Smooth muscle cell (in vitro differentiated cells): ENCODE data around the gene MLPH. TPM values are rescaled to one million over a fixed set of nuclear protein-coding genes. Genes with fewer than 3 reads are reported as not detected.

Experiments used
- DNase-seq: peaks from one replicate; lab custom pipeline; 2025; ENCODE audit not compliant: unreplicated experiment; lab: John Stamatoyannopoulos, UW
- H2AFZ ChIP-seq: fragments of 200-600 bp; sonication (generic); 2 replicates; pipeline ENCODE4 v1.6.0; 2016; ENCODE audit warnings: antibody characterized with exemption, low read depth, mild to moderate bottlenecking
- H3F3A ChIP-seq: fragments of 200-600 bp; sonication (generic); 2 replicates; pipeline ENCODE4 v1.6.0; 2017; ENCODE audit warnings: antibody characterized with exemption, low read depth
- H3K27ac ChIP-seq: fragments of 200-600 bp; sonication (generic); 2 replicates; pipeline ENCODE4 v1.5.1; 2016; ENCODE audit warnings: low read depth, mild to moderate bottlenecking
- H3K27me3 ChIP-seq: fragments of 200-600 bp; sonication (generic); 2 replicates; pipeline ENCODE4 v1.6.1; 2016; ENCODE audit warnings: low read depth, mild to moderate bottlenecking
- H3K36me3 ChIP-seq: fragments of 200-600 bp; sonication (generic); 2 replicates; pipeline ENCODE4 v1.5.1; 2016; ENCODE audit warnings: low read depth
- H3K4me1 ChIP-seq: fragments of 200-600 bp; sonication (generic); 2 replicates; pipeline ENCODE4 v1.5.1; 2016; ENCODE audit warnings: low read depth
- H3K4me2 ChIP-seq: fragments of 200-600 bp; sonication (generic); 2 replicates; pipeline ENCODE4 v1.6.0; 2016; ENCODE audit warnings: mild to moderate bottlenecking
- H3K4me3 ChIP-seq: fragments of 200-600 bp; sonication (generic); 2 replicates; pipeline ENCODE4 v1.5.1; 2016; ENCODE audit warnings: mild to moderate bottlenecking
- H3K79me2 ChIP-seq: fragments of 200-600 bp; sonication (generic); 2 replicates; pipeline ENCODE4 v1.6.0; 2016; ENCODE audit warnings: low read depth, mild to moderate bottlenecking
- H3K9ac ChIP-seq: fragments of 200-600 bp; sonication (generic); 2 replicates; pipeline ENCODE4 v1.6.0; 2016; ENCODE audit warnings: low read depth
- H3K9me3 ChIP-seq: fragments of 200-600 bp; sonication (generic); replicated peaks from 2 replicates; pipeline ENCODE4 v1.5.1; 2016; ENCODE audit warnings: low read depth
- H4K20me1 ChIP-seq: fragments of 200-600 bp; sonication (generic); 2 replicates; pipeline ENCODE4 v1.6.0; 2016; ENCODE audit warnings: low read depth
- CTCF ChIP-seq: fragments of 200-600 bp; sonication (generic); IDR thresholded peaks from 2 replicates; pipeline ENCODE4 v1.5.1; 2017; ENCODE audit warnings: borderline replicate concordance, mild to moderate bottlenecking, antibody characterized with exemption; ENCODE audit not compliant: insufficient read depth, poor library complexity, severe bottlenecking
- WGBS: methylation state at CpG from one replicate; pipeline ENCODE4 v1.1.7; 2016; ENCODE audit warnings: low lambda C conversion rate; 5-methylcytosine and 5-hydroxymethylcytosine counted together
- polyA plus RNA-seq: library from polyadenylated mRNA; unstranded; fragments of >200 nt; fragmentation: Nextera tagmentation; extraction: Ambion mirVana; gene quantifications from 2 replicates; pipeline ENCODE4 v1.2.1, GENCODE V29; 2016
- total RNA-seq: library from RNA; depleted of rRNA; stranded (reverse); fragments of >200 nt; gene quantifications from 2 replicates; pipeline ENCODE4 v1.2.3, GENCODE V29; 2014

The MLPH gene
- total and polyA plus RNA-seq, 2 experiments from 2014 or later: 32.8 to 36.4 TPM

DNA sequence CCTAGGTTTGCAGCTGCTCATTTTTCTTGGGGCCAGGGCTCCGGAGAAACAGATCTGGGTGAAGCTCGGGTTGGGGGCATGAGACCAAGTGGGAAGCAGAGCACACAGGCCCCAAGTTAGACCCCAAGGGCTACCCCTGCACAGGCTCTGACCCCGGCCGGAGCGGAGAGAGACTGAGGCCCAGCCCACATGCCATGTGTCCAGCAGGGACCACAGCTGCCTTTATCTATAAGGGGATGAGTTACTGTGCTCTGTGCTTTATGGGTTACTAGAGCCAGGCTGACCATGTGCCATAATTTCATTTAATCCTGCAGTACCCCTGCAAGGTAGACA lies 49.0 kb downstream of the MLPH start:
- Histone ChIP-seq H3F3A (peaks cover 20% of the 10 kb centered on the region), H2AFZ (no peak overlapping the region), H3K36me3 (no peaks in the 10 kb centered on the region), H3K9me3 (no peaks in the 10 kb centered on the region), H3K27me3 (no peaks in the 10 kb centered on the region), H4K20me1 (no peaks in the 10 kb centered on the region), H3K4me2 (no peak overlapping the region), H3K9ac (no peak overlapping the region), H3K27ac (no peak overlapping the region), H3K4me3 (no peak overlapping the region), H3K4me1 (no peaks in the 10 kb centered on the region), H3K79me2 (no peaks in the 10 kb centered on the region)
- WGBS: 67% methylated on average over 5 of the region's 5 CpGs
- no peak for DNase-seq
- no peak for TF ChIP-seq CTCF

- no peak for TF ChIP-seq CTCF
- Histone ChIP-seq H2AFZ (no peak overlapping the region), H3K27me3 (no peaks in the 10 kb centered on the region), H4K20me1 (no peaks in the 10 kb centered on the region), H3K9me3 (no peaks in the 10 kb centered on the region), H3K4me2 (no peak overlapping the region), H3F3A (peaks cover 20% of the 10 kb centered on the region), H3K9ac (no peak overlapping the region), H3K36me3 (no peaks in the 10 kb centered on the region), H3K4me3 (no peak overlapping the region), H3K4me1 (no peaks in the 10 kb centered on the region), H3K27ac (no peak overlapping the region), H3K79me2 (no peaks in the 10 kb centered on the region)
- no peak for DNase-seq
- WGBS: 90% methylated on average over 9 of the region's 9 CpGs
Measured at GRCh38 chr2:237536617-237537016, 49.6 kb downstream of the MLPH start.

- Histone ChIP-seq H3K79me2 (no peaks in the 10 kb centered on the region), H3K4me1 (no peaks in the 10 kb centered on the region), H3K9ac (no peak overlapping the region), H3K36me3 (no peaks in the 10 kb centered on the region), H2AFZ (no peak overlapping the region), H3K4me2 (no peak overlapping the region), H4K20me1 (no peaks in the 10 kb centered on the region), H3K4me3 (no peak overlapping the region), H3K27ac (no peak overlapping the region), H3F3A (peaks cover 6% of the 10 kb centered on the region), H3K9me3 (no peaks in the 10 kb centered on the region), H3K27me3 (no peaks in the 10 kb centered on the region)
- no peak for TF ChIP-seq CTCF
- 88% methylated on average over 29 of the region's 29 CpGs for WGBS
- no peak for DNase-seq
Measured at GRCh38 chr2:237538001-237538720, 51.1 kb downstream of the MLPH start.

GRCh38 chr2:237538901-237539300 lies 51.9 kb downstream of the MLPH start:
- Histone ChIP-seq H3F3A (peaks cover 6% of the 10 kb centered on the region), H2AFZ (no peak overlapping the region), H3K9me3 (no peaks in the 10 kb centered on the region), H3K4me1 (no peaks in the 10 kb centered on the region), H3K9ac (no peak overlapping the region), H3K36me3 (no peaks in the 10 kb centered on the region), H3K4me2 (no peak overlapping the region), H3K27ac (no peak overlapping the region), H3K79me2 (no peaks in the 10 kb centered on the region), H4K20me1 (no peaks in the 10 kb centered on the region), H3K27me3 (no peaks in the 10 kb centered on the region), H3K4me3 (no peak overlapping the region)
- DNase-seq: no peak
- 94% methylated on average over 18 of the region's 18 CpGs for WGBS
- no peak for TF ChIP-seq CTCF
